Activated CD4-positive, alpha-beta T cell treated with anti-CD3 and anti-CD28 coated beads for 24 hours (primary cell): ENCODE results near the gene CFAP221.
"Not testable (repeated sequence)": the region's sequence is repeated elsewhere in the genome, so short reads cannot be mapped to it uniquely, and the experiment has no call there.

ENCODE experiments used
- DNase-seq, 2 donors: peaks; one replicate each; pipeline ENCODE4 v3.0.0-alpha.2; 2020; ENCODE audit warnings: low read depth in 2 of 2

Gene CFAP221

GRCh38 chr2:119586085-119586484 is 41.8 kb downstream of the CFAP221 start:
- no peak for DNase-seq

- no peak for DNase-seq
Measured at GRCh38 chr2:119590873-119591272, 46.6 kb downstream of the CFAP221 start.

GRCh38 chr2:119591523-119591922 is 47.3 kb downstream of the CFAP221 start:
- DNase-seq = no peak

GRCh38 chr2:119592436-119592835 is 48.2 kb downstream of the CFAP221 start:
- DNase-seq = no peak

- DNase-seq = no peak
Measured at GRCh38 chr2:119596638-119597037, 52.4 kb downstream of the CFAP221 start.

GRCh38 chr2:119598596-119599263 is 54.5 kb downstream of the CFAP221 start:
- DNase-seq = no peak

- DNase-seq = no peak
Measured at GRCh38 chr2:119599384-119599783, 55.1 kb downstream of the CFAP221 start.

GRCh38 chr2:119605096-119605495 is 60.8 kb downstream of the CFAP221 start:
- DNase-seq = no peak

GRCh38 chr2:119606674-119607073 is 62.4 kb downstream of the CFAP221 start:
- no peak for DNase-seq

GRCh38 chr2:119608553-119608952 is 64.3 kb downstream of the CFAP221 start:
- DNase-seq = no peak

- no peak for DNase-seq
Measured at GRCh38 chr2:119609337-119609736, 65.1 kb downstream of the CFAP221 start.

GRCh38 chr2:119614140-119614539 is 69.9 kb downstream of the CFAP221 start:
- not testable (repeated sequence) for DNase-seq

- DNase-seq = no peak
Measured at GRCh38 chr2:119616421-119616820, 72.2 kb downstream of the CFAP221 start.

GRCh38 chr2:119617455-119617854 is 73.2 kb downstream of the CFAP221 start:
- no peak for DNase-seq

- not testable (repeated sequence) for DNase-seq
Measured at GRCh38 chr2:119618725-119619124, 74.5 kb downstream of the CFAP221 start.

GRCh38 chr2:119625226-119625625 is 81.0 kb downstream of the CFAP221 start:
- DNase-seq = no peak

GRCh38 chr2:119629323-119629825 is 85.1 kb downstream of the CFAP221 start:
- DNase-seq = no peak

- DNase-seq = no peak
Measured at GRCh38 chr2:119630121-119630520, 85.9 kb downstream of the CFAP221 start.

- no peak for DNase-seq
Measured at GRCh38 chr2:119637371-119637770, 93.1 kb downstream of the CFAP221 start.

GRCh38 chr2:119638246-119638645 is 94.0 kb downstream of the CFAP221 start:
- DNase-seq = no peak

- no peak for DNase-seq
Measured at GRCh38 chr2:119638685-119639554, 94.7 kb downstream of the CFAP221 start.

- peak; percentile 60 to 65 for DNase-seq
Measured at GRCh38 chr2:119641562-119642258, 97.5 kb downstream of the CFAP221 start.
